Activated T-cell treated with anti-CD3 and anti-CD28 coated beads for 4 hours (primary cell): Measurements from ENCODE around the gene GOSR1.
"Not testable (repeated sequence)": the region's sequence is repeated elsewhere in the genome, so short reads cannot be mapped to it uniquely, and the experiment has no call there.

Experiments used
- DNase-seq: peaks from one replicate; pipeline ENCODE4 v3.0.0-alpha.2; 2020

The GOSR1 gene

GRCh38 chr17:30564422-30565072 is 87.3 kb downstream of the GOSR1 start:
- DNase-seq, result not testable (repeated sequence)

- DNase-seq, result no peak
These were observed 88.1 kb downstream of the GOSR1 start for GRCh38 chr17:30565073-30565935.

GRCh38 chr17:30566104-30566503 is 88.9 kb downstream of the GOSR1 start:
- not testable (repeated sequence) for DNase-seq

- not testable (repeated sequence) for DNase-seq
These were observed 89.5 kb downstream of the GOSR1 start for GRCh38 chr17:30566516-30567225.

- DNase-seq, result no peak
These were observed 90.3 kb downstream of the GOSR1 start for GRCh38 chr17:30567231-30568116.

- no peak for DNase-seq
These were observed 90.9 kb downstream of the GOSR1 start for GRCh38 chr17:30568117-30568430.

- DNase-seq, result not testable (repeated sequence)
These were observed 92.4 kb downstream of the GOSR1 start for GRCh38 chr17:30569531-30570175.

- no peak for DNase-seq
These were observed 93.0 kb downstream of the GOSR1 start for GRCh38 chr17:30570191-30570590.

GRCh38 chr17:30570596-30571265 is 93.5 kb downstream of the GOSR1 start:
- DNase-seq, result no peak

- DNase-seq, result not testable (repeated sequence)
These were observed 94.2 kb downstream of the GOSR1 start for GRCh38 chr17:30571404-30571803.

GRCh38 chr17:30571921-30572320 is 94.7 kb downstream of the GOSR1 start:
- no peak for DNase-seq

- DNase-seq, result not testable (repeated sequence)
These were observed 95.7 kb downstream of the GOSR1 start for GRCh38 chr17:30572651-30573554.

GRCh38 chr17:30573603-30574175 is 96.5 kb downstream of the GOSR1 start:
- no peak for DNase-seq

GRCh38 chr17:30574309-30574708 is 97.1 kb downstream of the GOSR1 start:
- DNase-seq, result not testable (repeated sequence)

GRCh38 chr17:30574806-30575205 is 97.6 kb downstream of the GOSR1 start:
- DNase-seq, result not testable (repeated sequence)

- not testable (repeated sequence) for DNase-seq
These were observed 98.6 kb downstream of the GOSR1 start for GRCh38 chr17:30575648-30576325.

GRCh38 chr17:30576326-30576861 is 99.2 kb downstream of the GOSR1 start:
- no peak for DNase-seq
